NCI-H1694 (cell line): ENCODE measurements around the gene SYNDIG1.

Experiments used
- DNase-seq: peaks from one replicate; lab custom pipeline; 2025; lab: John Stamatoyannopoulos, UW

The SYNDIG1 gene

DNA sequence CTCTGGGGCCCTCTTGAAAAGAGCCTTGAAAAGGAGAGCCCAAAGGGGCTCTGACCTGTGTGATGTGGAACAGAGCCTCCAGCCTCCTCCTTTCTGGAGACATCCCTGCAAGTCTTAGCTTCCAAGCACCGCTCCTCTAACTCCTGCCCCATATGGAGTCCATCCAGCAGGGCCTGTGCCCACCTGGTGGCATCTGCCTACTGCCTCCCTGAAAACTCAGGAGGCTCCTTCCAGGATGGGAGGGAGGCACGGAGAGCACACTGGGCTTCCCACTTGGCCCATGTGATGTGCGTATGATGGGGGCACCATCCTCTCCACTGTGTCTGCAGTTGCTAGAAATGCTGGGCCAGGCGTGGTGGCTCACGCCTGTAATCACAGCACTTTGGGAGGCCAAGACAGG is 98.1 kb downstream of the SYNDIG1 start:
- no peak for DNase-seq

DNA sequence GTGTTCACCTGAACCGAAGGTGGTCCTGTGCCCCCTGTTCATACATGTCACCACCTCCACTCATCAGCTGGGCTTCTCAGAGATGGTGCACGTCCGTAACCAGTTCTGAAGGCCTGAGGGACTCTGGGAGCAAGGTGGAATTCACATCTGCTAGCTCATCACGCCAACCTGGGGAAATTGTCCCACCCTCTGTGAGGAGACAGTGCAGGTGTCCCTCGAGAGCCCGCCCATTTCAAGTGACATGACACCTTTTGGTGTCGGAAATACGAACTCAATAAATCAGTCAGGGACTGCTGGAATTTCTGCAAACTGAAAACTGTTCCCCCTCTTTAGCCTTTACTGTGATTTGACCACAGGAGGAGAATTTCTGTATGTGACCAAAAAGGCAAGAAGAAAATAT is 99.4 kb downstream of the SYNDIG1 start:
- no peak for DNase-seq

- no peak for DNase-seq
Measured at GRCh38 chr20:24571159-24571558, 101.7 kb downstream of the SYNDIG1 start.

- DNase-seq, result no peak
Measured at GRCh38 chr20:24572140-24572539, 102.7 kb downstream of the SYNDIG1 start.

- DNase-seq, result no peak
Measured at GRCh38 chr20:24572862-24573261, 103.4 kb downstream of the SYNDIG1 start.

- no peak for DNase-seq
Measured at GRCh38 chr20:24573557-24573956, 104.1 kb downstream of the SYNDIG1 start.

- DNase-seq, result no peak
Measured at GRCh38 chr20:24574307-24574706, 104.9 kb downstream of the SYNDIG1 start.

GRCh38 chr20:24574797-24575196 is 105.4 kb downstream of the SYNDIG1 start:
- DNase-seq, result no peak

DNA sequence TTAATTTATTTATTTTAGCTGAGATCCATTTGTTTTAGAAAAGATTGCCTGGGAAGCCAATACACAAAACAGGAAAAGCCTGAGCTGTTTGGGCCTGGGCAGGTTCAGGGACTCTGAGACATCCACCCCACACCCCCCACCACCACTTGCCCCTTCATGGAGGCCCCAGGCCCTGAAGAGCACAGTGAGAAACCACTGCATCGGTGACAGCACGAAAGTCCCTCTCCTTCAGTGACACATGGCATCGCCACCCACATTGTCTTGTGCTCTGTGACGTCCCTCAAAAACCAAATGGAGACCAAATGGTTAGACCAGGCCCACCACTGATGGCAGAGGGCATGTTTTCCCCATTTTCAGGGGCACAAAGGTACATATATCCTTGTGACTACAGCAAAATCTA is 106.4 kb downstream of the SYNDIG1 start:
- no peak for DNase-seq

DNA sequence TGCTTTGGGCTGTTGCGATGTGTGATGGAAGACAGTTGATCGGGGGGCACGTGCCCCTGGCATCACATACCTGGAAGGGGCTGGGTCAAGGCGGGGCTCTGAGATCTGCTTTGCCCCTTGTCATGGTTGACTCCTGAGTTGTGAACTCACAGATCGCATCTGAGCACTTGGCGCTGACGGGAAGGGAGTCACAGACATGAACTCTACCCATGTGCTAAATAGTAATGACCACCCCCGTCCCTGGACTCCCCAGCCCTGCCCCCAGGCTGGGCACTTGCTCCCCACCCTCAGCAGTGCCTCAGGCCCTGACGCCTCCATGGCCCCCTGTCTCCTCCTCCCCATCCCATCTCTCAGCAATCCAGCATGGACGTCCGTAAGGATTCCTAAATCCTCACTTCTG is 107.0 kb downstream of the SYNDIG1 start:
- DNase-seq, result no peak

DNA sequence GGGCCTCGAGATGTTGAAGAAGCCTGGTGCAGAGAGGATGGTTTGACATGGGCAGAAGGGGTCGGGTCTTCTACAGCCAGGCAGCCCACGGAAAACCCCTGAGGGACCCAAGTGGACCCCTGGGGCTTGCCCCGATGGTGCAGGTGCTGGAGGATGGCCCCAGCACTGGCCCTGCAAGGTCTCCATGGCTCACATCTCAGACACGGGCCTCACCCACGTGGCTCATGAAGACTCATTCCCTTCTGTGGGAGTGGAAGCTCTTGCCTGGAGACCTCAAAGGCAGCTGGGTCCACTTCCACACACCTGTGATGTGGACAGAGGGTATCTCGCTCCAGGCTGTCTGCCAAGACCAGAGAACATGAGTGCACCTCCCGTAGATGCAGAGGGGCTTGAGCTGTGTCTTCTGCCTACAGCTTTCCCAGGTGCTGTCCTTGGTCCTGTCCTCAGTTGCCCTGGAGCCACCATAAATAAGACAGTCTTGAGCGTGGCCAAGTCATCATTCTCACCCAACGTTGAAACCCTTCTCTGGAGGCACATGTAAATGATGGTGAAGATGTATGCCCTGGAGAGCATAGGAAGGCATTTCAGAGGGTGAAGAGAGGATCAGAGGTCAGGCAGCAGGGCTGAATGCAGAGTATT is 108.0 kb downstream of the SYNDIG1 start:
- no peak for DNase-seq

GRCh38 chr20:24578567-24579415 is 109.4 kb downstream of the SYNDIG1 start:
- no peak for DNase-seq

- no peak for DNase-seq
Measured at GRCh38 chr20:24579475-24579874, 110.0 kb downstream of the SYNDIG1 start.

DNA sequence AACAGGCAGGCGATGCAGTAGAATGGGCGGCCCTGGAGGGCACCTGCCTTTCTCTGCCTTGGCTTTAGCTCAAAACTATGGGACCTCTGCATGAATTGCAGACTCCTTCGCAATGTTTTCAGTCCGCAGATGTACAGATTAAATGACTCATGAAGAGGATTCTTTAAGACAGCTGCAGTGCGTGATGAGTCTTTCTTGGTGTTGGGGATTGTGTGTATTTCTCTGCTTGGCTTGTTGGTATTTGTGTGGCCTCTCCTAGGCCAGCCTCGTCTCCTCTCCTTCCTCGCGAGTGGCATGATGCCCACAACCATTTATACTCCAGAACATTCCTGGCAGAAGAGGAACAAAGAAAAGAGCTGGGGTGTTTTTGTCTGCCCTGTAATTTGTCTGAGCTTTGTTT is 110.6 kb downstream of the SYNDIG1 start:
- no peak for DNase-seq

GRCh38 chr20:24580855-24581254 is 111.4 kb downstream of the SYNDIG1 start:
- DNase-seq, result no peak

- DNase-seq, result no peak
Measured at GRCh38 chr20:24581443-24582170, 112.2 kb downstream of the SYNDIG1 start.

DNA sequence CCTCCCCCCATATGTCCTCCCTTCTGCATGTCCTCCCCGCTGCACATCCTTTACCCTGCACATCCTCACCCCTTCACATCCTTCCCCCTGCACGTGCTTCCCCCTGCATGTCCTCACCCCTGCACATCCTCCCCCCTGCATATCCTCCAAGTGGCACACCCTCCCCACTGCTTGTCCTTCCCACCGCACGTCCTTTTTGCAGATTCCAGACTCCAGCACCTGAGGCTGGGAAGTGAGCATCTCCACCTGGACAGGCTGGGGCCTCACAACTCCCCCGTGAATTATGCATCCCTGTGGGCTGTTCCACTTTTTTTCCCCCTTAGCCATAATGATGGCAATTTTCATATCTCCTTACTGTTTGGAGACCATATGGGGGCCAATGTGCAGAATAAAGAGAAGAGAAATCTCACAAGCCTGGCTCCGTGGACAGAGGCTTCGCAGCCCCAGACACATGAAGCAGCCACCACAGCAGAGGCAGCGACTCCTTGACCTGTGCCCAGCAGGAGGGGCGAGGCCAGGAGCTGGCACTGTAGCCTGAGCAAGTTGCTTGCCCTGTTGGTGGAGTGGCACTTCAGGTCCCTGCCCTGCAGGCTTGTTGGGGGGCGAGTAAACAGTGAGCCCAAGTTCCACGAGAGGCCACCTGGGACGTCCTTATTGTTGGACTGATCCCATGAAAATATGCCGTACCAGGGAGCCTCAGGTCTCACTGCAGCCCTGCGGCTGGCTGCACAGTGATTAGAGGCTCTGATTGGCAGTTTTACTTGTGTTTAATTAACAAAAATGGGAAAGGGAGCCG is 113.1 kb downstream of the SYNDIG1 start:
- DNase-seq, result no peak

- no peak for DNase-seq
Measured at GRCh38 chr20:24583169-24583792, 113.9 kb downstream of the SYNDIG1 start.

GRCh38 chr20:24584078-24584477 is 114.6 kb downstream of the SYNDIG1 start:
- no peak for DNase-seq

DNA sequence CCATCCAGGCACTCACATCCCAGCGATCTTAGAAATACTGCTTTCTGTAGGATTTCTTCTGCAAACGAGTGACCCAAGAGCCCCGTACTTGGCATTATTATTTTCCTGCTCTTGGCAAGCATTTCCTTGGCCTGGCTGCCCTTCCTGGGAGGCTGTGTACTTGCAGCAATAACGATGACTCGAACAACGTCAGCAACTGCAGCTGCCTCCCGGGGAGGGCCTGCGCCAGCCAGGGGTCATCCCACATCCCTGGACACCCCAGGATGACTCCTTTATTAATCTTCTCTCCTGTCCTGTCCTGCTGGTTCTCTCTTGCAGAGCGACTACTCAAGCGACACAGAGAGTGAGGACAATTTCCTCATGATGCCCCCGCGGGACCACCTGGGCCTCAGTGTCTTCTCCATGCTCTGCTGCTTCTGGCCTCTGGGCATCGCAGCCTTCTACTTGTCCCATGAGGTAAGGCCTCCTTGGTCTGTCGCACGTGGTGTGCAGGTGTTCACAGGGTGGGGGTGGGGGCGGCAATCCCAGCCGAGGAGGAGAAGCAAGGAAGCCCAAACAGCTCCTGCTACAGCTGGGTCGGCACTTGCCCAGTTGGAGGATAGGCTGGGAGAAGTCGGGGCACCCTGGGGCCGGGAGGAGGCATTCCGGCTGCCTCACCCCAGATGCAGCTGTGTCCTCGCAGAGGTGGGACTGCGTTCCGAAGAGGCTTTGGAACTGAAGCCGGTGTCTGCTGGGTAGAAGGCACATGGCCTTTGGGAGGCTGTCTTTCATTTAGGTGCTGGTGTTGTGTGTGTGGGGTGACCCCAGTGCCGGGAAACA is 115.3 kb downstream of the SYNDIG1 start:
- no peak for DNase-seq
